Inflammatory macrophage treated with lipopolysaccharide for 4 hours (primary cell): Measurements from ENCODE around the gene OR2T35.

ENCODE experiments used
- DNase-seq: peaks from one replicate; pipeline ENCODE4 v3.0.0-alpha.2; 2020

The OR2T35 gene

DNA sequence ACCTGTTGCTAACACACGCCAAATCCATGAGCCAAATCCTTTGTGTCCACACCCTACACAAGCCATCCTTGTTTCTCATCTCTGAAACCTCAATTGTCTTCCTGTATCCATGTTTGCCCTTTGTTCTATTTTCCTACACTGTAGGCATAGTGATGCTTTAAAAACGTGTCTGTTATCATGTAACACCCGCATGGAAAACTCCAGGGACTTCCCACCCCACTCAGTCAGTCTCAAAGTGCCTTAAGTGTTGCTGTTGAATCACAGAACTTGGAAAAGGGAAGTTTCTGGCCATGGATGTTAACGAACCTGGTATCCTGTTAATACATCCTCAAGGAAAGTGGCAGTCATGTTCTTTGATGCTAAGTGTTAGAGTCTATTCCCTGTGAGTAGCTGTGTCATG is 19.9 kb downstream of the OR2T35 start:
- DNase-seq: no peak

DNA sequence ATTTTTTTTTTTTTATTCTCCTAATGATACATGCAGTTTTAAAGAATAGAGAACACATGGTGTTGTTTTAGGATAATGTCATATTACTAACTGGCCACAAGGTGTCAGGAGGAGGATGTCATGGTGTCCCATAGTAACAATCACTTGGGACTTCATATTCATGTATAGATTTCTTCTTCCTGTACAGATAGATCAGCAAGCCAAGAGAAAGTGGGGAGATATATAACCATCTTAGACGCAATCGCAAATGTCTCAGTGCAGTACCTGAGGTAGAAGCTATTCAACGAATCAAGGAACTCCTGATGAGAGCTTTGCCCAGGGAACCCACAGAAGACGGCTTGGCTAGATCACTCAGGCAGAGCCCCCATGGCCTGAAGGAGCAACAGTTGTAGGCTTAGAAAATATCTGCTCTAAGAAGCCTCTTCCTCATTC is 22.5 kb downstream of the OR2T35 start:
- peak; percentile 55 for DNase-seq

DNA sequence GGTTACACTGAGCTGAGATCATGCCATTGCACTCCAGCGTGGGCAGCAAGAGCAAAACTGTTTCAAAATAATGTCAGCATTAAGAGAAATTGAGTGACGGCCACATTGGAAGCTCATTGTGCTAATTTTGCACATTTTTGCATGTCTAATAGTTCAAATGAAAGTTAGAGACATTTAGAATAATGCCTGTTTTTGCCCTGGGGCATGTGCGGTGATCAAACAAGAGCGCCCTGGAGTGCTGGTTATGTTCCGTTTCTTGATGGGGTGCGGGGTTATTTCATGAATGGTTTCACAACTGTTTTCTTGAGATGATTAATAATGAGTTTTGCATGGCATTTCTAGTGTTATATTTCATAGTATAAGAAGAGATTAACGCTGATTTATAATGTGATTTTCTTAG is 23.3 kb downstream of the OR2T35 start:
- no peak for DNase-seq

DNA sequence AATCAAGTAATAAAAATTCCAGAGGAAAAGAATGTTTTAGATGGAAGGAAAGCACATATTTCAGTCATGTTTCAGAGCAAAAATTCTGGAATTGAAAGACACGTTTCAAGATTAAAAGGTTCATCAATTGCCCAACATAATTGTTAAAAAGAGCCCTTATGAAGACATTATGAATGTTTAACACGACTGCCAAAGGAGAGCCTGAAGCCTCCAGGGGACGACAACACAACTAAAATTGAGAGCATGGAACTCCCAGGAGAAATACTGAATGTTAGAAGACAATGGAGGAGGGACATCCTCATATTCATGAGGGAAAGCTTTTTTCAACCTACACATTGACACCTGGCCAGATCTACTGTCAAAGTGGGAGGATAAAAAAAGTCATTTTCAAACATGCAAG is 26.2 kb downstream of the OR2T35 start:
- peak; percentile 62 for DNase-seq

DNA sequence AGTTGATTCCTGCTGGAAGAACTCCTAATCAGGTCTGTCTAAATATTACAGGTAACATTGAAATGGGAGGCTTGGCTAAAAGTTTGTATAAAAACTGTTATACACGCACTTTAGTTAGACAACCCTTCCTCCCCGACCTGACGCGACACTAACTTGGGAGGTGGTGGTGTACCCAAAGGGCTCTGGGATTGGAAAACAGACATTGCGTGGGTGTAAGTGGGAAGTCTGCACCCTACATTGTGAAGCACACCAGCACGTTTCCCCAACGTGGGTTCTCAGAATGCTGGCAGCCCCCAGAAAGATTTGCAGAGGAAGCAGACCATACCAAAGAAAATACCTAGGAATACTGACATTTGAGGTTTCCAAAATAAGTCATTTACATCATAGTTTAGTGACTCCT is 27.0 kb downstream of the OR2T35 start:
- no peak for DNase-seq

DNA sequence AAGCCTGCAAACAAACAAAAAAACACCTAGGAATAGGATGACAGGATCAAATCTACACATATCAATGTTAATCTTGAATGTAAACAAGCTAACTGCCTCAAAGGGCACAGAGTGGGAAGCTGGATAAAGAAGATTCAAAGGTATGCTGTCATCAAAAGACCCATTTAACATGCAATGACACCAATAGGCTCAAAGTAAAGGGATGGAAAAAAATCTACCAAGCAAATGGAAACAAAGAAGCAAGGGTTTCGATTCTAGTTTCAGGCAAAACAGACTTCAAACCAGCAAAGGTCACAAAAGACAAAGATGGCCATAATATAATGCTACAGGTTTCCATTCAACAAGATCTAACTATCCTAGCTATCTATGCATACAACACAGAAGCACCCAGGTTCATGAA is 31.3 kb downstream of the OR2T35 start:
- DNase-seq: no peak

DNA sequence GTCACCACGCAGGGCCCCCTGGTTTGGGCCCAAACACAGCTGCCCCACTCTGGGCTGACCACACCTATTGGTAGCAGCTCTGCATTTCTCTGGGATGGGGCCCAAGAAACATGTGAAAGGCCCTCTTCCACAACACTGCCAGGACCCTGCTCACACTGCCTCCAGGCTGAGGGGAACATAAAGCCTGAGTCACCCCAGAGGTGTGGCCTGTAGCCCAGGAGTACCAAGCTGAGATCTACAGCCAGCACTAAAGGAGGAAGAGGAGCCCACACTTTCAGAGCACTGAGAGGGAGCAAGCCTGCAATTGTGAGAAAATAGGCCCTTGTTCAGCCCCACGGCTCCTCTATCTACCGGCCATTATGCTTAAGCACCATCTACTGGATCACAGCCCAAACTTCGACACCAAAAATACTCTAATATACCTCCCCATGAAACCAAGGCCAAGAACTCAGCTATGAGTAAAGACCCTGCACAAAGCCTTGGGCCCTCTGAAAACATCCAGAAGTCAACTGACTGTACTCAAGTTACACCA is 33.1 kb downstream of the OR2T35 start:
- peak; percentile 12 for DNase-seq

DNA sequence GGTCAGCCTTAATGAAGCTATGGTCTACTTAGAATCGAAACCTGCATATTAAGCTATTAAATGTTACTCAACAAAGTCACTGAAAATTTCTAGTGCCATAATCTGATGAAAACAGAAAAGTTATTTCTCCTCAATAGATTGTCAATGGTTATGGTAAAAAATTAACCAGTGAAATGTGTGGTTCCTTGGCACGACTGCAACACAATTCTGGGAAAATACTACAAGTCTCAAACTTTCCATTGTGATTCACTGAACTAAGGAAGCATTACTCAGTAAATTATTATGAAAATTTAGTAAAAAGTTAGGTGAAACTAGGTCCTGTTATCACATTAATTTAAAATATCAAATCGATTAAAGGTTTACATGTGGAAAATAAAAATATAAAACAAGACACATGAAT is 34.8 kb downstream of the OR2T35 start:
- no peak for DNase-seq

DNA sequence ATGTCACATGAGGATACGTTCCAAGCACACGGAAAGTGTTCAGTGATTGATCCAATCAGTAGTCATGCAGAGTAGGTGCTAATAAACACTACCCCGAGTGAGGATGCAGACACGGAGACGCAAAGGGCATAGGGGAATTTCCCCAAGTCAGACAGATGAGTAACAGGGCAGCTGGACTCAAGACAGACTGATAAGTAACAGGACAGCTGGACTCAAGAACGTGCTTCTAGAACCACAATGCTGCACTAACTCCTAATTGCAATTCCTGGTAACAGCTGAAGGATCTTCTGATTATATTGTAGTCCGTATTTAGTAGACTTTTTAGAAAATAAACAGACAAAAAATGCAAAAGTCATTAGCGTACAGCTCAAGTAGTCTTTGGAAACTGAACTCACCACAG is 45.7 kb downstream of the OR2T35 start:
- DNase-seq: no peak

DNA sequence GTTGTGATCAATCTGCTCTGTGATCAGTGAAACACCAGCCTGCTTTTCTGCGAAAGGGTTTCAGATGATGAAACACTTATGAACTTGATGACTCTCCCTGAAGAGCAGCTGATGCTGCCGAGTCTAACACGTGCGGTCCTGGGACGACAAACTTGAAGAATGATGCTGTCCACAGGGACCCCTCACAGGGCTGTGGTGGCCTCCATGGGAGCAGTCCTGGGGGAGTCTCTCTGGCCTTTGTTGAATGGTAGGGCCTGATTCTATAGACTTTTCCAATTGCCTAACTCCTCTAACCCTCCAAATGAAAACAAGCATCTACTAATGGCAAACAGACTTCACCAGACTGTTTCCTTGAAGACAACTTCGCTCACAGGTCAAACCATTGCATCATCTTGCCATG is 47.5 kb downstream of the OR2T35 start, which contains the start of gene OR2T10:
Gene OR2T10 (minus strand): TSS at position 112 of the 400 bp plus-strand sequence. CDS start 3,932 bp downstream, outside the sequence.
- DNase-seq: no peak

DNA sequence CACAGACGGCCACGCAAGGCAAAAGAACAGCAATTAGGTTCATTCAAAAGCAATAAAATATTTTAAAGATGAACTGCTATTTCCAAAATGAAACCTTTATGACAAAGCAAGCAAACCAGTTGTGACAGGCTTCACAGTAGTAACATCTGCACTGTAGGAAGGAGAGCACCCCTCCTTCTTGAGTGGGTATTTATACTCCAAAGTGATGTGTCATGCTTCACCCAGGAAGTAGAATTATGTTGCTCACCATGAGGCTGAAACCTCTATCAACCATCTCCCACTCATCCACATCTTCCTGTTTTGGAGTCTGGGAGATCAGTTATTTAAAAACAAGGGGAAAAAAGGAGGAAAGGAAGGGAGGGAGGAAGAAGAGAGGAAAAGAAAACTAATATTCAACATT is 48.5 kb downstream of the OR2T35 start:
- DNase-seq: peak; percentile 75

DNA sequence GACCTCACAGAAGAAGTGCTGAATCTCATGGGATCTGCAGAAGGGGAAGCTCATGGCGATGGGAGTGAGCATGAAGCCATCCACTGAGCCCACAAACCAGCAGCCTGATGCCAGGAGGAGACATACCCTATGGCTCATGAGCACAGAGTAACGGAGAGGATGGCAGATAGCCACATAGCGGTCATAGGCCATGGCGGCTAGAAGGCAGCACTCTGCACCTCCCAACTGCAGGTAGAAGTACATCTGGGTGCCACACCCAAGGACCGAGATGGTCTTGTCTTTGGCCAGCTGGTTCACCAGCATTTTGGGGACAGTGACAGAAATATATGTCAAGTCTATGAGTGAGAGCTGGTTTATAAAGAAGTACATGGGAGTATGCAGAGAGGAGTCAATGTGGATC is 51.9 kb downstream of the OR2T35 start:
- no peak for DNase-seq

DNA sequence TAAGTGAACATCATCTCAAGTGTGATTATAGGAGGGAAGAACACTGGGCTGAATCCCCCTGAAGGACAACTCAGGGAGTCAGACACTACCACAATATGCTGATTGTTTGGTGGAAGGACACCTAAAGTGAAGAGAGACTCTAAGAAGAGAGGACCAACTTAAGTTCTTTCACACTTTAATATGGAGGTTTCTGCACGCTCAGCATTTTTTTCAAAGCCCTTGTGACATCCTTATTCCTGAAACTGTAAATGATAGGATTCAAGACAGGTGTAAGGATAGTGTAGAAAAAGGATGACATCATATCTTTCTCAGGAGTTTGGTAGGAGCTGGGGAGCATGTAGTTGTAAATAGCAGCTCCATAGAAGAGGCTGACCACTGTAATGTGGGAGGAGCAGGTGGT is 52.4 kb downstream of the OR2T35 start:
- no peak for DNase-seq

DNA sequence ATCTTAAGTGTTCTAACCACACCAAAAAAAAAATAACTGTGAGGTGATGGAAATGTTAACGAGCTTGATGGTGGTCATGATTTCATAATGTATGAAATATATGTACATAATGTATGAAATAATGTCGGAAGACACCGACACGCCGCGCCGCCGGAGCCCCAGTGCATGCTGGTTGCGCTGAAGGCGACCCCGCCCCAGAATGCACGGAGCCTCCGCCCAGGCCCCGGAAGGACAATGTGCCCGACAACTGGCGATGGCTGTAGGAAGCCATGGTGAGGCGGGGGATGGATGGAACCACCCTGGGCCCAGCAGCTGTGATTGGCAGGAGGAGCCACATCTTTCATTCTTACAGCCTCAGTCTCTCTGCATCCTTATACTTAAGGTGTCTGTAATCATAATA is 55.0 kb downstream of the OR2T35 start:
- DNase-seq: no peak

DNA sequence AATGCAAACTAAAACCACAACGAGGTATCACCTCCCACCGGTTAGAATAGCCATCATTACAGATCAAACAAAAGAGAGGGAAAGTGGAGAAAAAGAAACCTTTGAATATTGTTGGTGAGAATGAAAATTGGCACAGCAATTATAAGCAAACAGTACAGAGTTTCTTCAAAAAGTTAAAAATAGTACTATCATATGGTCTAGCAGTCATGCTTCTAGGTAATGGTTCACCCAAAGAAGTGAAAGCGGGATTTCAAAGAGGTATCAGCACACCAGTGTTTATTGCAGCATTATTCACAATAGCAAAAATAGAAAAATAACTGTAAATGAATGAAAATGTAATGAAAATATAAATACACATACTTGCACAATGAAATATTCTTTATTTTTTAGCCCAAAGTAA is 55.7 kb downstream of the OR2T35 start:
- DNase-seq: no peak
